Cardiac muscle cell (in vitro differentiated cells and primary cell): ENCODE data around the gene LDLRAD4. TPM values are rescaled to one million over a fixed set of nuclear protein-coding genes. Genes with fewer than 3 reads are reported as not detected.

Source experiments
- DNase-seq, 2 donors: peaks; one replicate each; pipeline versions ENCODE4 v3.0.0 to v3.0.0-alpha.2; 2010 to 2017; ENCODE audit warnings: low read depth in 1 of 2, low spot score in 1 of 2
- H3K27ac ChIP-seq: fragments of 200-600 bp; sonication (generic); 2 replicates; pipeline ENCODE4 v1.5.1; 2016
- H3K27me3 ChIP-seq: fragments of 200-600 bp; sonication (generic); 2 replicates; pipeline ENCODE4 v1.6.0; 2016; ENCODE audit warnings: control low read depth
- H3K36me3 ChIP-seq: fragments of 200-600 bp; sonication (generic); 2 replicates; pipeline ENCODE4 v1.5.1; 2016; ENCODE audit warnings: control low read depth
- H3K4me1 ChIP-seq: fragments of 200-600 bp; sonication (generic); 2 replicates; pipeline ENCODE4 v1.8.1; 2017; ENCODE audit warnings: low read depth, mild to moderate bottlenecking, mixed run types
- H3K4me3 ChIP-seq: fragments of 200-600 bp; sonication (generic); 2 replicates; pipeline ENCODE4 v1.5.1; 2016; ENCODE audit warnings: mild to moderate bottlenecking
- H3K9me3 ChIP-seq: fragments of 200-600 bp; sonication (generic); 2 replicates; pipeline ENCODE4 v1.5.1; 2017; ENCODE audit warnings: low read depth, mild to moderate bottlenecking, control low read depth
- CTCF ChIP-seq: IDR thresholded peaks from 2 replicates; pipeline ENCODE4 v1.5.1; 2012; ENCODE audit warnings: low read depth, mild to moderate bottlenecking, low read length
- polyA plus RNA-seq: library from polyadenylated mRNA; unstranded; fragments of >200 nt; fragmentation: Nextera tagmentation; extraction: Ambion mirVana; gene quantifications from 2 replicates; pipeline ENCODE4 v1.2.1, GENCODE V29; 2016
- total RNA-seq: library from RNA; depleted of rRNA; stranded (reverse); fragments of >200 nt; gene quantifications from 2 replicates; pipeline ENCODE4 v1.2.3, GENCODE V29; 2016

LDLRAD4 gene
- total and polyA plus RNA-seq, 2 experiments from 2014 or later, result 10.5 to 11.5 TPM

- no peak for TF ChIP-seq CTCF
- Histone ChIP-seq H3K4me3 (no peak overlapping the region), H3K27ac (no peak overlapping the region), H3K36me3 (no peaks in the 10 kb centered on the region), H3K27me3 (no peaks in the 10 kb centered on the region), H3K4me1 (no peaks in the 10 kb centered on the region), H3K9me3 (no peaks in the 10 kb centered on the region)
- DNase-seq, result no peak
Measured at GRCh38 chr18:13178197-13178596, 40.4 kb upstream of the LDLRAD4 start.

- H3K36me3 ChIP-seq, result no peaks in the 10 kb centered on the region
- DNase-seq, result peak in 1 of 2 donors; percentile 33
- no peak for TF ChIP-seq CTCF
- H3K4me1 ChIP-seq, result peaks cover 5% of the 10 kb centered on the region
- no peaks in the 10 kb centered on the region for H3K27me3 ChIP-seq
- no peaks in the 10 kb centered on the region for H3K9me3 ChIP-seq
- H3K27ac ChIP-seq, result no peak overlapping the region
- H3K4me3 ChIP-seq, result no peak overlapping the region
Measured at GRCh38 chr18:13178976-13179375, 39.6 kb upstream of the LDLRAD4 start.

GRCh38 chr18:13179566-13180113 lies 38.9 kb upstream of the LDLRAD4 start:
- no peak overlapping the region for H3K27ac ChIP-seq
- H3K4me3 ChIP-seq, result no peak overlapping the region
- no peaks in the 10 kb centered on the region for H3K36me3 ChIP-seq
- no peak for TF ChIP-seq CTCF
- peaks cover 5% of the 10 kb centered on the region for H3K4me1 ChIP-seq
- no peaks in the 10 kb centered on the region for H3K27me3 ChIP-seq
- H3K9me3 ChIP-seq, result no peaks in the 10 kb centered on the region
- no peak for DNase-seq

GRCh38 chr18:13180614-13181375 lies 37.8 kb upstream of the LDLRAD4 start:
- Histone ChIP-seq H3K27me3 (no peaks in the 10 kb centered on the region), H3K4me3 (no peak overlapping the region), H3K36me3 (no peaks in the 10 kb centered on the region), H3K4me1 (peaks cover 5% of the 10 kb centered on the region), H3K27ac (no peak overlapping the region), H3K9me3 (no peaks in the 10 kb centered on the region)
- no peak for DNase-seq
- no peak for TF ChIP-seq CTCF

- H3K4me3 ChIP-seq, result no peak overlapping the region
- H3K27me3 ChIP-seq, result no peaks in the 10 kb centered on the region
- no peak for TF ChIP-seq CTCF
- H3K9me3 ChIP-seq, result no peaks in the 10 kb centered on the region
- H3K4me1 ChIP-seq, result peaks cover 5% of the 10 kb centered on the region
- no peak overlapping the region for H3K27ac ChIP-seq
- no peaks in the 10 kb centered on the region for H3K36me3 ChIP-seq
- DNase-seq, result no peak
Measured at GRCh38 chr18:13181765-13182164, 36.8 kb upstream of the LDLRAD4 start.
